ENCODE data around the gene CTSW.

DNA sequence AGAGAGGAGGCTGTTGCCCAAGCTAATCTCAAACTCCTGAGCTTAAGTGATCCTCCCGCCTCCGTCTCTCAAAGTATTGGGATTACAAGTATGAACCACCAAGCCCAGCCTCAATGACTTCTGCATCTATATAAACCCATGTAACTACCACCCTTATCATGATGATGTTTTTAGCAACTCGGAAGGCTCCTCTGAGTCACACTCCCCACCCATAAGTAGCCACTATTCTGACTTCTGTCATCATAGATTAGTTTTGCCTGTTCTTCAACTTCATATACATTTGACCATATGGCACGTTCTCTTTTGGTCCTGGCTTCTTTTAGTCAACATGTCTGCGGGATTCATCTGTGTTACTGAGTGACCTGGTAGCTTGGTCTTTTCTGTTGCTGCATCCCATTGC lies 27.0 kb downstream of the CTSW start:
- TF ChIP-seq, protein P1, sequence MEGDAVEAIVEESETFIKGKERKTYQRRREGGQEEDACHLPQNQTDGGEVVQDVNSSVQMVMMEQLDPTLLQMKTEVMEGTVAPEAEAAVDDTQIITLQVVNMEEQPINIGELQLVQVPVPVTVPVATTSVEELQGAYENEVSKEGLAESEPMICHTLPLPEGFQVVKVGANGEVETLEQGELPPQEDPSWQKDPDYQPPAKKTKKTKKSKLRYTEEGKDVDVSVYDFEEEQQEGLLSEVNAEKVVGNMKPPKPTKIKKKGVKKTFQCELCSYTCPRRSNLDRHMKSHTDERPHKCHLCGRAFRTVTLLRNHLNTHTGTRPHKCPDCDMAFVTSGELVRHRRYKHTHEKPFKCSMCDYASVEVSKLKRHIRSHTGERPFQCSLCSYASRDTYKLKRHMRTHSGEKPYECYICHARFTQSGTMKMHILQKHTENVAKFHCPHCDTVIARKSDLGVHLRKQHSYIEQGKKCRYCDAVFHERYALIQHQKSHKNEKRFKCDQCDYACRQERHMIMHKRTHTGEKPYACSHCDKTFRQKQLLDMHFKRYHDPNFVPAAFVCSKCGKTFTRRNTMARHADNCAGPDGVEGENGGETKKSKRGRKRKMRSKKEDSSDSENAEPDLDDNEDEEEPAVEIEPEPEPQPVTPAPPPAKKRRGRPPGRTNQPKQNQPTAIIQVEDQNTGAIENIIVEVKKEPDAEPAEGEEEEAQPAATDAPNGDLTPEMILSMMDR (IDR thresholded peaks at IDR 0.05; ENCODE audit: poor library complexity, severe bottlenecking) = no peak
- TF ChIP-seq SMC3 (conservative IDR thresholded peaks at IDR 0.05; ENCODE audit: poor library complexity) (no peak), EZH2 (IDR thresholded peaks at IDR 0.05; ENCODE audit: borderline replicate concordance, insufficient read depth, low read length, poor library complexity, severe bottlenecking) (no peak), TAF1 (IDR thresholded peaks at IDR 0.05; ENCODE audit: low read depth) (no peak)

Data from neural cell (in vitro differentiated cells).